H9 (cell line): Measurements from ENCODE around the gene ATP7B. TPM values are rescaled to one million over a fixed set of nuclear protein-coding genes. Genes with fewer than 3 reads are reported as not detected.

Experiments used
- DNase-seq: peaks from one replicate; pipeline ENCODE4 v3.0.0-alpha.2; 2017
- H2AFZ ChIP-seq: one replicate; pipeline ENCODE4 v1.6.1; 2013; ENCODE audit warnings: mild to moderate bottlenecking, low read length, control low read depth, moderate library complexity
- H2AK5ac ChIP-seq: 2 replicates; pipeline ENCODE4 v1.6.1; 2013; ENCODE audit warnings: low read length, control low read depth, mixed read lengths; ENCODE audit not compliant: insufficient read length
- H2BK120ac ChIP-seq: one replicate; pipeline ENCODE4 v1.6.1; 2013; ENCODE audit warnings: low read depth, mild to moderate bottlenecking, low read length, control low read depth, inconsistent platforms; ENCODE audit not compliant: poor library complexity, severe bottlenecking
- H2BK12ac ChIP-seq: 2 replicates; pipeline ENCODE4 v1.6.1; 2013; ENCODE audit warnings: low read length, control low read depth, mixed read lengths, low read depth; ENCODE audit not compliant: insufficient read length
- H2BK15ac ChIP-seq: 2 replicates; pipeline ENCODE4 v1.6.1; 2013; ENCODE audit warnings: low read depth, low read length, control low read depth
- H2BK20ac ChIP-seq: one replicate; pipeline ENCODE4 v1.6.1; 2013; ENCODE audit warnings: low read depth, mild to moderate bottlenecking, low read length, control low read depth, inconsistent platforms; ENCODE audit not compliant: poor library complexity, severe bottlenecking
- H2BK5ac ChIP-seq: 2 replicates; pipeline ENCODE4 v1.6.1; 2013; ENCODE audit warnings: low read length, control low read depth, mixed read lengths; ENCODE audit not compliant: insufficient read length
- H3K14ac ChIP-seq: 2 replicates; pipeline ENCODE4 v1.6.1; 2013; ENCODE audit warnings: low read length, control low read depth; ENCODE audit not compliant: insufficient read depth
- H3K18ac ChIP-seq: 2 replicates; pipeline ENCODE4 v1.6.1; 2013; ENCODE audit warnings: low read depth, mild to moderate bottlenecking, mixed read lengths, low read length, control low read depth; ENCODE audit not compliant: insufficient read length
- H3K23ac ChIP-seq: 2 replicates; pipeline ENCODE4 v1.6.1; 2013; ENCODE audit warnings: low read length, control low read depth, mixed read lengths, low read depth; ENCODE audit not compliant: insufficient read length
- H3K23me2 ChIP-seq: 2 replicates; pipeline ENCODE4 v1.6.1; 2013; ENCODE audit warnings: low read depth, mild to moderate bottlenecking, mixed read lengths, low read length, control low read depth; ENCODE audit not compliant: insufficient read length, poor library complexity, severe bottlenecking
- H3K27ac ChIP-seq: 2 replicates; pipeline ENCODE4 v1.5.1; 2013; ENCODE audit warnings: low read length, control low read depth, mixed read lengths, low read depth; ENCODE audit not compliant: insufficient read length
- H3K27me3 ChIP-seq: 2 replicates; pipeline ENCODE4 v1.6.1; 2013; ENCODE audit warnings: low read length, control low read depth, inconsistent platforms; ENCODE audit not compliant: insufficient read depth
- H3K4ac ChIP-seq: 2 replicates; pipeline ENCODE4 v1.6.1; 2013; ENCODE audit warnings: low read depth, mild to moderate bottlenecking, control low read depth, inconsistent platforms, low read length, moderate library complexity
- H3K4me1 ChIP-seq: 2 replicates; pipeline ENCODE4 v1.6.1; 2013; ENCODE audit warnings: low read length, control low read depth, inconsistent platforms; ENCODE audit not compliant: insufficient read depth
- H3K4me2 ChIP-seq: 2 replicates; pipeline ENCODE4 v1.6.1; 2013; ENCODE audit warnings: low read length, control low read depth, mixed read lengths; ENCODE audit not compliant: insufficient read length, insufficient read depth
- H3K56ac ChIP-seq: 2 replicates; pipeline ENCODE4 v1.6.1; 2013; ENCODE audit warnings: low read depth, mild to moderate bottlenecking, mixed read lengths, low read length, control low read depth; ENCODE audit not compliant: insufficient read length
- H3K79me1 ChIP-seq: 2 replicates; pipeline ENCODE4 v1.6.1; 2013; ENCODE audit warnings: low read depth, mild to moderate bottlenecking, moderate library complexity, low read length, control low read depth, inconsistent platforms; ENCODE audit not compliant: insufficient read depth, poor library complexity, severe bottlenecking
- H3K79me2 ChIP-seq: 2 replicates; pipeline ENCODE4 v1.6.1; 2013; ENCODE audit warnings: low read length, control low read depth, inconsistent platforms; ENCODE audit not compliant: insufficient read depth
- H3K9ac ChIP-seq: 2 replicates; pipeline ENCODE4 v1.6.1; 2013; ENCODE audit warnings: low read length, control low read depth, mixed read lengths; ENCODE audit not compliant: insufficient read length; ENCODE audit errors: extremely low read depth
- H3K9me3 ChIP-seq: one replicate; pipeline ENCODE4 v1.6.1; 2013; ENCODE audit warnings: low read depth, low read length, inconsistent platforms; ENCODE audit not compliant: control insufficient read depth
- H3T11ph ChIP-seq: one replicate; pipeline ENCODE4 v1.6.1; 2013; ENCODE audit warnings: mild to moderate bottlenecking, low read length, control low read depth, inconsistent platforms
- H4K20me1 ChIP-seq: one replicate; pipeline ENCODE4 v1.6.1; 2013; ENCODE audit not compliant: control insufficient read depth, insufficient read length, insufficient read depth
- H4K5ac ChIP-seq: 2 replicates; pipeline ENCODE4 v1.6.1; 2013; ENCODE audit warnings: low read depth, mild to moderate bottlenecking, mixed read lengths, low read length, control low read depth; ENCODE audit not compliant: insufficient read length
- H4K8ac ChIP-seq: replicated peaks from 2 replicates; pipeline ENCODE4 v1.6.1; 2013; ENCODE audit warnings: low read length, control low read depth, mixed read lengths, low read depth; ENCODE audit not compliant: insufficient read length
- H4K91ac ChIP-seq: 2 replicates; pipeline ENCODE4 v1.6.1; 2013; ENCODE audit warnings: low read depth, mild to moderate bottlenecking, moderate library complexity, mixed read lengths, low read length, control low read depth; ENCODE audit not compliant: insufficient read length
- H3K27ac Mint-ChIP-seq, 3 experiments: 2 replicates in 2 of 3; 3 replicates in 1 of 3; pipeline ENCODE4 v1.8.0; 2020 to 2021; ENCODE audit warnings: mixed read lengths in 3 of 3, mild to moderate bottlenecking in 1 of 3, moderate library complexity in 1 of 3
- H3K27me3 Mint-ChIP-seq: 2 replicates; pipeline ENCODE4 v1.8.0; 2021; ENCODE audit warnings: low read depth, mild to moderate bottlenecking, moderate library complexity, mixed read lengths
- H3K36me3 Mint-ChIP-seq, 3 experiments: 2 replicates in 2 of 3; 3 replicates in 1 of 3; pipeline ENCODE4 v1.8.0; 2020 to 2021; ENCODE audit warnings: low read depth in 3 of 3, mixed read lengths in 3 of 3; ENCODE audit not compliant: insufficient read depth in 1 of 3
- H3K4me1 Mint-ChIP-seq, 2 experiments: 2 replicates each; pipeline ENCODE4 v1.8.0; 2020; ENCODE audit warnings: mixed read lengths in 2 of 2
- H3K4me3 Mint-ChIP-seq, 2 experiments: 2 replicates in 1 of 2; 3 replicates in 1 of 2; pipeline ENCODE4 v1.8.0; 2020 to 2021; ENCODE audit warnings: mild to moderate bottlenecking in 2 of 2, mixed read lengths in 2 of 2, moderate library complexity in 1 of 2
- H3K9me3 Mint-ChIP-seq, 2 experiments: 2 replicates in 1 of 2; 3 replicates in 1 of 2; pipeline ENCODE4 v1.8.0; 2020; ENCODE audit warnings: mild to moderate bottlenecking in 2 of 2, mixed read lengths in 2 of 2, moderate library complexity in 1 of 2
- CTCF ChIP-seq: fragments of 200-600 bp; sonication (generic); conservative IDR thresholded peaks from 3 replicates; pipeline ENCODE4 v1.8.0; 2021; ENCODE audit warnings: antibody characterized with exemption, mild to moderate bottlenecking
- WGBS: extraction: QIAGEN DNeasy Blood & Tissue Kit; methylation state at CpG from one replicate; pipeline ENCODE4 v1.1.7; 2013; ENCODE audit warnings: missing lambda C conversion rate, low lambda C conversion rate, mixed read lengths; ENCODE audit not compliant: insufficient read length; ENCODE audit errors: extremely low coverage; 5-methylcytosine and 5-hydroxymethylcytosine counted together
- total RNA-seq: library from RNA; stranded (reverse); gene quantifications from 2 replicates; pipeline ENCODE4 v1.2.1, GENCODE V29; 2021

Gene ATP7B
- total RNA-seq, 1 experiment from 2014 or later, result 5.8 TPM

- Histone ChIP-seq H3K18ac (no peak overlapping the region), H3K14ac (no peak overlapping the region)
- H3K4me1 Mint-ChIP-seq, result peaks cover 0 to 6% of the 10 kb centered on the region in 2 experiments; a peak in 1 of 4 replicates
Observed at GRCh38 chr13:51923983-51924539, 87.2 kb downstream of the ATP7B start.

More at GRCh38 chr13:51923983-51924539, 87.2 kb downstream of the ATP7B start:
- DNase-seq, result peak; percentile 46
- no peak overlapping the region for H2BK15ac ChIP-seq
- no peak overlapping the region for H2BK120ac ChIP-seq
- no peak overlapping the region; a peak in 1 of 7 replicates for H3K27ac Mint-ChIP-seq
- H3K4ac ChIP-seq, result no peak overlapping the region
- H2BK12ac ChIP-seq, result no peak overlapping the region
- no peaks in the 10 kb centered on the region for H3K9me3 Mint-ChIP-seq
- no peak overlapping the region for H2AK5ac ChIP-seq
- no peak overlapping the region for H4K8ac ChIP-seq
- H4K91ac ChIP-seq, result no peak overlapping the region
- no peak overlapping the region for H3K23ac ChIP-seq
- no peak overlapping the region for H3T11ph ChIP-seq
- no peak overlapping the region for H4K5ac ChIP-seq
- no peaks in the 10 kb centered on the region for H3K27me3 ChIP-seq
- no peak overlapping the region for H3K27ac ChIP-seq
- H2AFZ ChIP-seq, result no peak overlapping the region
- no peaks in the 10 kb centered on the region for H3K36me3 Mint-ChIP-seq
- H3K4me3 Mint-ChIP-seq, result no peak overlapping the region
- no peaks in the 10 kb centered on the region for H3K9me3 ChIP-seq
- H3K4me1 ChIP-seq, result no peaks in the 10 kb centered on the region
- H2BK20ac ChIP-seq, result no peak overlapping the region
- TF ChIP-seq CTCF, result peak; percentile 61
- H3K4me2 ChIP-seq, result no peak overlapping the region
- no peak overlapping the region for H3K56ac ChIP-seq
- no peaks in the 10 kb centered on the region for H3K23me2 ChIP-seq
- no CpG with 5 or more reads among the region's 3 CpGs for WGBS
- H3K9ac ChIP-seq, result no peak overlapping the region
- H3K79me1 ChIP-seq, result no peaks in the 10 kb centered on the region
- no peaks in the 10 kb centered on the region for H3K27me3 Mint-ChIP-seq
- H2BK5ac ChIP-seq, result no peak overlapping the region
- H3K79me2 ChIP-seq, result no peaks in the 10 kb centered on the region
- no peaks in the 10 kb centered on the region for H4K20me1 ChIP-seq
